NCI-H146 (cell line): Measurements from ENCODE around the gene MARCKS.
A peak's percentile ranks its signal among the peaks of the same experiment; 100 is the strongest.
"Not testable (repeated sequence)": the region's sequence is repeated elsewhere in the genome, so short reads cannot be mapped to it uniquely, and the experiment has no call there.

Experiments used
- DNase-seq: peaks from one replicate; lab custom pipeline; 2025; lab: John Stamatoyannopoulos, UW

MARCKS gene

DNA sequence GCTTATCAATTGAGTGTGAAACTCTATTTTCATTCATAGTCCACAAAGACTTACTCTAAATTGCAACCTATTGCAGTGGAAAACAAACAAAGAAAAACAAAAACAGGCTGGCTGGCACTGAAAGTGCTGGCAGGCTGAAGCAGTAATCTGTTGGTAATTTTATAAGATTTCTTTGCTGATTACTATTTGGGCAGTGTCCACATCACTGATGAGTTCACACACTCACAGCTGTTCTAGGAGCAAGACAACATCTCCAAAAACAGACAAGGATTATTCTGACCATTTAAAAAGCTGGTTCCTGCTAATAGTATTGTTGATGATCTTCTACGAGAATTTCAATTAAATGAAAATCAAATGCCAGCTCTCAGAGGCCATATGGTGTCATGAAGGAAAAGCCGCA is 26.9 kb downstream of the MARCKS start:
- DNase-seq: no peak

- no peak for DNase-seq
Measured at GRCh38 chr6:113886512-113886911, 29.4 kb downstream of the MARCKS start.

DNA sequence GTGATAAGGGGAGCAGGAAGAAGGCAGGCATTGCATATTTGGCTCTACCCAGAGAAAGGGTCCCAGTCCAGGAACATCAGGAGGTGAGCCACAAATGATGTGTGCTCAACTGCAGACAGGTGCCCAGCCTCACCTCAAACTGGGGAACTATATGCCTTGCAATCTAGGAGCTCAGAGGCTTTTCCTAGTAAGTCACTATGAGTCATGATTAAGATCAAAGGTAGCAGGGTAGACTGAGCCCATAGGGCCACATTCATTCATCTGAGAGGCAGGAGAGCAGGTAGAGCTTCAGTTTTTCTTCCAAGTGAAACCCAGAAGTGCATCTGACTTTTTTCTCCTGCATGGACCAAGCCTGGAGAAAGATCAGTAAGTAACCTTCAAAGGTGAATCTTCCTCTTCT is 31.3 kb downstream of the MARCKS start:
- no peak for DNase-seq

DNA sequence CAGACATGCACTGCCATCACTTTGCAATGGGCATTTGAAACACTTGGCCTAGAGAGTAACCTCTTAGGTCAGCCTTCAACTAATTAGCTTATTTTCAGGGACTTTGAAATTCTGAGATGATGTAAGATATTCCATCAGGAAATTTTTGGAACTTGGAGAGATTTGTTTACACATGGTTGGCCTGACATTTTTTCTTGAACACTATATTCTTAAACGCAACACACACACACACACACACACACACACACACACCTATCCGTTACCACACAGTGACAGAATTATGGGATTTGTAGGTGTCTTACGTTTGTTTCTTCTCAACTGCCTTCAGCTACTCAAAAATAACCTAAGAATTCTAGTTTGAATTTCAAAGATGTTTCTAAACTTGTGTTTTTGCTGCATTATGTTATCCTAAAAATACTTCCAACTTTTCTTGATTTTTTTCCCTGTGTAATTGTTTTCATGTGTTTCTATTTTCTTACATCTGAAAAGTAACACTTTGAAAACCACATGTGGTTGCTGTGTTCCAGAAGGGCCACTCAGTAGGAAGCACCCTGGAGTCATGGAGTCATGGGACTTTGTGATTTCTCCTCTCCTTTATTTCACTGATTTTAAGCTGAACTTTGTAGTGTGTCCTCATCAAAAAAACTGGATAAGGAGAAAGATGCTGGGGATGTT is 31.9 kb downstream of the MARCKS start:
- no peak for DNase-seq

- no peak for DNase-seq
Measured at GRCh38 chr6:113893451-113893850, 36.3 kb downstream of the MARCKS start.

DNA sequence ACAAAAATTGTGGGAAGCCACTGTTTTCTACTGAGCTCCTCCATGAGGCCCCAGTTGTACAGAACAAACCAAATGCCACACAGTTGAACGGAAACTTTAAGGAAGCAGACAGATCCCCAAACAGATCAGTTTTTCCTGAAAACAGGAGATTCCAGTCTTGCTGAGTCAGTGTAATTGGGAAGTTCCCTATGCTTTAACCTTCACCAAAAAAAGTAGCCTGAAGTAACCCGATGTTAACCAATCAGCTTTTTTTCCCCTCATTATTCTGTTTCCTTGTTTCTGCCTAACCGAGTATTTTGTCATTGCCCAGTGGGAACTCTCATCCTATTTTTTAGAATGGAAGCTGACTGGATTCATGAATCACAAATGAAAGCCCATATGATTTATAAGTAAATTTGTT is 36.7 kb downstream of the MARCKS start:
- DNase-seq: no peak

- no peak for DNase-seq
Measured at GRCh38 chr6:113894712-113895674, 37.8 kb downstream of the MARCKS start.

- DNase-seq: no peak
Measured at GRCh38 chr6:113901482-113901881, 44.3 kb downstream of the MARCKS start.

DNA sequence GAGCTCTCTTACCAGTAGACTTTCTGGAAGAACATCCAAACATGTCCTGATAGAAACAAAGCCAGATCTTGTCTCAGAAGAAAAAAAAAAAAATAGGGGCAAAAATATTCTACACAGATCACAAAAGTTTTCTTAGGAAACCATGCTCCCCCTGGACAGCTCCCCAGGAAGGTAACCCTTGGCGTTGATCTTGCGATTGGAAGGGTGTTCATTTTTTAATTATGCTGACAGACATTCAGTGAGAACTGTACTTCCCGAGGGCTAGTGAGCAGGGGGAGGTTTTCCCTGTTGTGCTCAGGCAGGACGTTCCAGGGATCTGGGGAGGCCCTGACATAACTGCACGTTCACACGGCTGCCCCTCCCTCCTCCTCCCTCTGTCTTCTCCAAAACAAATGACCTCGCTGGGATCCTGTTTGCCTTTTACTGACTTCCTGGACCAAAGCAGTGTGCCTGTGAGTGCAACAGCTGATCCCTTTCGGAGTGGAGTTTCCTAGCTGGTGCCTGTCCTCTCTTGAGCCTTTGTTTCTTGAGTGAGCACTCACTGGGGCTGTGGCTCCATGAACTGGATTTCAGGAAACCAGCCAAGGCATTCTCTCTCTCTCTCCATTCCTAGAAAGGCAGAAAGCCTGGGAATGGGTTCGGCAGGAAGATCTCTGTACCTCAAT is 46.7 kb downstream of the MARCKS start:
- DNase-seq: no peak

- no peak for DNase-seq
Measured at GRCh38 chr6:113907102-113907815, 50.1 kb downstream of the MARCKS start.

- no peak for DNase-seq
Measured at GRCh38 chr6:113908801-113909200, 51.7 kb downstream of the MARCKS start.

DNA sequence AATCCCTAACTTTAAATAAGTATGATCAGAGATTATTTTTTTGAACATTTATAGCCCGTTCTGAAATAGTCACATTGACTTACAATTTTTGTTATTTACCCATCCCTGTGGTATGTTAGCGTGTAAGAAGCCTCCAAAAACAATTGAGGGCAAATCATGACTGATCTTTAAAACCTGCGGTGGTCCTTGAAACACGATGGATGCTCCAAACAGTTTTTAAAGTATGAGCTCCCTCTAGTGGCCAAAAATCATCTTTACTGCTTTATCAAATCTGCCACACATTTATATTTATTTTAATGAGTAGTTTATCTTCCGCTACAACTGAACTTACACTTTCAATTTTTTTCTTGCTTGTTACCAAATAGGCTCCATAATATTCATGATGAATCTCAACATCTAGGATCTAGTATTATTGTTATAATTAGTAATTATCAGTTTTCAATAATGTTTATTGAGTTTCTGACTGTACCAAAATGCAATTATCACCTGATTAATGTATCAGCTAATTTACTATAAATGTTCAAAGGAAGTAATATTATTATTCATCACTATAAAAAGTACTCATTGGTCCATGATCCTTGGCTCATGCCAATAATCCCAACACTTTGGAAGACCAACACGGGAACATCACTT is 52.2 kb downstream of the MARCKS start:
- DNase-seq: peak; percentile 64

DNA sequence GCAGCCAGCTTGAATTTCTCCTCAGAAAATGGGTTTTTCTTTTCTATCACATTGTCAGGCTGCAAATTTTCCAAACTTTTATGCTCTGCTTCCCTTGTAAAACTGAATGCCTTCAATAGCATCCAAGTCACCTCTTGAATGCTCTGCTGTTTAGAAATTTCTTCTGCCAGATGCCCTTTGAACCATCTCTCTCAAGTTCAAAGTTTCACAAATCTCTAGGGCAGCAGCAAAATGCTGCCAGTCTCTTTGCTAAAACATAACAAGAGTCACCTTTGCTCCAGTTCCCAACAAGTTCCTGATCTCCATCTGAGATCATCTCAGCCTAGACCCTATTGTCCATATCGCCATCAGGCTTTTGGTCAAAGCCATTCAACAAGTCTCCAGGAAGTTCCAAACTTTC is 53.1 kb downstream of the MARCKS start:
- not testable (repeated sequence) for DNase-seq
